Left ventricle myocardium inferior (tissue), 1 donor: Measurements from ENCODE around the gene XRCC6. TPM values are rescaled to one million over a fixed set of nuclear protein-coding genes. Genes with fewer than 3 reads are reported as not detected.
A peak's percentile ranks its signal among the peaks of the same experiment; 100 is the strongest.
"Not testable (repeated sequence)": the region's sequence is repeated elsewhere in the genome, so short reads cannot be mapped to it uniquely, and the experiment has no call there.

Source experiments
- DNase-seq: peaks from one replicate; pipeline ENCODE4 v3.0.0-alpha.2; 2020
- H3K27ac ChIP-seq: fragments of 200-600 bp; replicated peaks from 2 replicates; pipeline ENCODE4 v1.8.0; 2021
- H3K27me3 ChIP-seq: fragments of 200-600 bp; 2 replicates; pipeline ENCODE4 v1.8.0; 2021; ENCODE audit warnings: low read depth
- H3K36me3 ChIP-seq: fragments of 200-600 bp; 2 replicates; pipeline ENCODE4 v1.8.0; 2021
- H3K4me1 ChIP-seq: fragments of 200-600 bp; 2 replicates; pipeline ENCODE4 v1.8.0; 2021
- H3K4me3 ChIP-seq: fragments of 200-600 bp; 2 replicates; pipeline ENCODE4 v1.8.0; 2021; ENCODE audit warnings: mild to moderate bottlenecking, moderate library complexity
- H3K9me3 ChIP-seq: fragments of 200-600 bp; replicated peaks from 2 replicates; pipeline ENCODE4 v1.8.0; 2021
- CTCF ChIP-seq: fragments of 200-600 bp; IDR thresholded peaks from 2 replicates; pipeline ENCODE4 v1.8.0; 2021; ENCODE audit warnings: antibody characterized with exemption, mild to moderate bottlenecking, borderline replicate concordance
- intact Hi-C: fragments of 100-400 bp; cut with micrococcal nuclease; formaldehyde crosslinking; loops from one replicate; pipeline ENCODE4 v1.11.0; 2022
- long read RNA-seq: library from polyadenylated mRNA; unstranded; transcript quantifications from one replicate; pipeline ENCODE4 v2.0.0, GENCODE V29; 2021
- total RNA-seq: library from RNA; stranded (reverse); fragmentation: NEBNext Ultra II Directional; extraction: Animal tissue kit (Norgen Biotek cat#: 25700); gene quantifications from one replicate; pipeline ENCODE4 v1.2.1, GENCODE V29; 2021
- donor health status: DM: no; HTN: yes; CAD: no; lungs with severe emphysema.

XRCC6 gene
- total RNA-seq, result 155 TPM
- long read RNA-seq, transcript XRCC6-201 (12 exons, 2,709 nt), result minor isoform, 16 of 387 reads
- long read RNA-seq, transcript XRCC6-202 (13 exons, 2,296 nt), result major isoform, 351 of 387 reads
- long read RNA-seq, partial matches to known transcripts, result 9 of 387 reads
- long read RNA-seq, other reads (novel, unspliced or antisense), result 10 of 387 reads

GRCh38 chr22:41621099-41621910 lies at the start of gene XRCC6:
Gene XRCC6, plus strand, starts transcription at chr22:41621295. Its CDS starts 710 bp downstream, at chr22:41622005.
- Histone ChIP-seq H3K36me3 (peaks cover 44% of the 10 kb centered on the region), H3K27me3 (no peaks in the 10 kb centered on the region), H3K9me3 (no peaks in the 10 kb centered on the region), H3K4me1 (peaks cover 44% of the 10 kb centered on the region), H3K4me3 (peak within 1 kb of the TSS; percentile 80), H3K27ac (peak within 1 kb of the TSS; percentile 93)
- TF ChIP-seq CTCF, result no peak
- peak; percentile 100 for DNase-seq
- intact Hi-C loops, result no loop called here

GRCh38 chr22:41571786-41572185 lies 49.3 kb upstream of the XRCC6 start:
- Histone ChIP-seq H3K27me3 (no peaks in the 10 kb centered on the region), H3K9me3 (no peaks in the 10 kb centered on the region), H3K36me3 (peaks cover 13% of the 10 kb centered on the region), H3K4me1 (peaks cover 68% of the 10 kb centered on the region), H3K27ac (no peak overlapping the region), H3K4me3 (no peak overlapping the region)
- no peak for DNase-seq
- TF ChIP-seq CTCF, result no peak
- intact Hi-C loops, result no loop called here

- peaks cover 13% of the 10 kb centered on the region for H3K36me3 ChIP-seq
- H3K27ac ChIP-seq, H3K4me3 ChIP-seq, H3K9me3 ChIP-seq, H3K27me3 ChIP-seq, DNase-seq, intact Hi-C loops: not testable (repeated sequence)
- H3K4me1 ChIP-seq, result peaks cover 68% of the 10 kb centered on the region
Observed at GRCh38 chr22:41572305-41572704, 48.8 kb upstream of the XRCC6 start.

- intact Hi-C loops, result no loop called here
Observed at GRCh38 chr22:41573677-41574076, 47.4 kb upstream of the XRCC6 start.

GRCh38 chr22:41574847-41575381 lies 46.2 kb upstream of the XRCC6 start:
- peak; percentile 88 for DNase-seq
- peaks cover 16% of the 10 kb centered on the region for H3K36me3 ChIP-seq
- no peaks in the 10 kb centered on the region for H3K27me3 ChIP-seq
- H3K4me1 ChIP-seq, result peaks cover 72% of the 10 kb centered on the region
- TF ChIP-seq CTCF, result no peak
- H3K9me3 ChIP-seq, result no peaks in the 10 kb centered on the region
- peak overlapping the region; percentile 9 for H3K4me3 ChIP-seq
- H3K27ac ChIP-seq, result peak overlapping the region; percentile 67
- intact Hi-C loops, result no loop called here

More at GRCh38 chr22:41573677-41574076, 47.4 kb upstream of the XRCC6 start:
- peaks cover 68% of the 10 kb centered on the region for H3K4me1 ChIP-seq
- no peak overlapping the region for H3K4me3 ChIP-seq
- H3K36me3 ChIP-seq, result peaks cover 16% of the 10 kb centered on the region
- no peak for DNase-seq
- no peak for TF ChIP-seq CTCF
- no peaks in the 10 kb centered on the region for H3K27me3 ChIP-seq
- H3K27ac ChIP-seq, result peak overlapping the region; percentile 38
- no peaks in the 10 kb centered on the region for H3K9me3 ChIP-seq

GRCh38 chr22:41575533-41575932 lies 45.6 kb upstream of the XRCC6 start:
- no peak for DNase-seq

More at GRCh38 chr22:41575533-41575932, 45.6 kb upstream of the XRCC6 start:
- Histone ChIP-seq H3K4me3 (no peak overlapping the region), H3K27me3 (no peaks in the 10 kb centered on the region), H3K4me1 (peaks cover 74% of the 10 kb centered on the region), H3K9me3 (no peaks in the 10 kb centered on the region), H3K27ac (peak overlapping the region; percentile 67), H3K36me3 (peaks cover 16% of the 10 kb centered on the region)
- intact Hi-C loops, result no loop called here
- TF ChIP-seq CTCF, result no peak
